ENCODE results near the gene MKRN2.

MKRN2 gene

GRCh38 chr3:12566976-12567375 lies 10.1 kb downstream of the MKRN2 start:
- no peak for TF ChIP-seq CTCF (IDR thresholded peaks at IDR 0.05; ENCODE audit: low read depth, low read length)
- Histone ChIP-seq H3K36me3 (no peaks in the 10 kb centered on the region), H3K9me3 (no peaks in the 10 kb centered on the region), H3K4me1 (no peaks in the 10 kb centered on the region), H3K4me3 (ENCODE audit: low read depth, low read length) (no peak overlapping the region), H3K27me3 (no peaks in the 10 kb centered on the region)
- no peak for DNase-seq

- peaks cover 4% of the 10 kb centered on the region for H3K36me3 ChIP-seq
- H3K4me3 ChIP-seq (ENCODE audit: low read depth, low read length) = no peak overlapping the region
- TF ChIP-seq CTCF (IDR thresholded peaks at IDR 0.05; ENCODE audit: low read depth, low read length) = no peak
- no peaks in the 10 kb centered on the region for H3K9me3 ChIP-seq
- H3K27me3 ChIP-seq = no peaks in the 10 kb centered on the region
- no peaks in the 10 kb centered on the region for H3K4me1 ChIP-seq
- no peak for DNase-seq
Measured at GRCh38 chr3:12568747-12569146, 11.9 kb downstream of the MKRN2 start.

GRCh38 chr3:12569836-12570235 lies 12.9 kb downstream of the MKRN2 start:
- TF ChIP-seq CTCF (IDR thresholded peaks at IDR 0.05; ENCODE audit: low read depth, low read length) = no peak
- no peaks in the 10 kb centered on the region for H3K9me3 ChIP-seq
- peaks cover 4% of the 10 kb centered on the region for H3K36me3 ChIP-seq
- no peak for DNase-seq
- no peak overlapping the region for H3K4me3 ChIP-seq (ENCODE audit: low read depth, low read length)
- H3K4me1 ChIP-seq = no peaks in the 10 kb centered on the region
- no peaks in the 10 kb centered on the region for H3K27me3 ChIP-seq

GRCh38 chr3:12571986-12572385 lies 15.1 kb downstream of the MKRN2 start:
- Histone ChIP-seq H3K9me3 (no peaks in the 10 kb centered on the region), H3K36me3 (peaks cover 4% of the 10 kb centered on the region), H3K4me3 (ENCODE audit: low read depth, low read length) (no peak overlapping the region), H3K27me3 (no peaks in the 10 kb centered on the region), H3K4me1 (no peaks in the 10 kb centered on the region)
- TF ChIP-seq CTCF (IDR thresholded peaks at IDR 0.05; ENCODE audit: low read depth, low read length) = no peak
- DNase-seq = no peak

- no peak for TF ChIP-seq CTCF (IDR thresholded peaks at IDR 0.05; ENCODE audit: low read depth, low read length)
- H3K9me3 ChIP-seq = no peaks in the 10 kb centered on the region
- peaks cover 6% of the 10 kb centered on the region for H3K36me3 ChIP-seq
- H3K4me1 ChIP-seq = no peaks in the 10 kb centered on the region
- H3K4me3 ChIP-seq (ENCODE audit: low read depth, low read length) = no peak overlapping the region
- DNase-seq = no peak
- H3K27me3 ChIP-seq = no peaks in the 10 kb centered on the region
Measured at GRCh38 chr3:12574131-12574530, 17.2 kb downstream of the MKRN2 start.

GRCh38 chr3:12574661-12575060 lies 17.8 kb downstream of the MKRN2 start:
- H3K9me3 ChIP-seq = no peaks in the 10 kb centered on the region
- H3K4me1 ChIP-seq = no peaks in the 10 kb centered on the region
- no peaks in the 10 kb centered on the region for H3K27me3 ChIP-seq
- DNase-seq = no peak
- peaks cover 10% of the 10 kb centered on the region for H3K36me3 ChIP-seq
- no peak for TF ChIP-seq CTCF (IDR thresholded peaks at IDR 0.05; ENCODE audit: low read depth, low read length)
- no peak overlapping the region for H3K4me3 ChIP-seq (ENCODE audit: low read depth, low read length)
